Lung (tissue), 13 donors: ENCODE results near the gene TRMT2A. TPM values are rescaled to one million over a fixed set of nuclear protein-coding genes. Genes with fewer than 3 reads are reported as not detected.

Source experiments
- ATAC-seq: fragments of 200-7000 bp; cut with Tn5 transposase; one replicate; pipeline ENCODE4 v1.9.1; 2020; ENCODE audit warnings: moderate number of reproducible peaks; ENCODE audit not compliant: insufficient read depth, low FRiP score
- DNase-seq, 3 donors: peaks; one replicate each; pipeline ENCODE4 v3.0.0-alpha.2; 2013 to 2017
- H3K27ac ChIP-seq, 2 donors: one replicate each; pipeline ENCODE4 v1.5.1; 2013; ENCODE audit warnings: mild to moderate bottlenecking in 2 of 2, moderate library complexity in 2 of 2, control low read depth in 1 of 2, inconsistent platforms in 1 of 2, low read depth in 1 of 2, low read length in 1 of 2
- H3K27me3 ChIP-seq, 3 donors: one replicate each; pipeline ENCODE4 v1.5.1; 2013; ENCODE audit warnings: low read length in 2 of 3; ENCODE audit not compliant: control insufficient read depth in 3 of 3, insufficient read depth in 3 of 3
- H3K36me3 ChIP-seq, 4 donors: one replicate each; pipeline ENCODE4 v1.5.1; 2013; ENCODE audit warnings: low read length in 4 of 4, mild to moderate bottlenecking in 1 of 4, moderate library complexity in 1 of 4; ENCODE audit not compliant: control insufficient read depth in 4 of 4, insufficient read depth in 4 of 4
- H3K4me1 ChIP-seq, 5 donors: one replicate each; pipeline ENCODE4 v1.5.1; 2013; ENCODE audit warnings: low read length in 5 of 5, mild to moderate bottlenecking in 2 of 5, moderate library complexity in 1 of 5; ENCODE audit not compliant: control insufficient read depth in 5 of 5, insufficient read depth in 5 of 5
- H3K4me3 ChIP-seq: one replicate; pipeline ENCODE4 v1.5.1; 2013; ENCODE audit warnings: mild to moderate bottlenecking, control low read depth, moderate library complexity
- H3K9ac ChIP-seq, 2 donors: one replicate each; pipeline ENCODE4 v1.5.1; 2013; ENCODE audit warnings: low read length in 2 of 2, control low read depth in 1 of 2; ENCODE audit not compliant: insufficient read depth in 1 of 2
- H3K9me3 ChIP-seq, 4 donors: one replicate each; pipeline ENCODE4 v1.5.1; 2013; ENCODE audit warnings: low read length in 3 of 4, mild to moderate bottlenecking in 1 of 4, moderate library complexity in 1 of 4; ENCODE audit not compliant: control insufficient read depth in 4 of 4, insufficient read depth in 3 of 4
- WGBS, 2 donors: extraction: QIAGEN DNeasy Blood & Tissue Kit; methylation state at CpG; one replicate each; pipeline ENCODE4 v1.1.7; 2013; 5-methylcytosine and 5-hydroxymethylcytosine counted together
- polyA plus RNA-seq, 2 donors: library from polyadenylated mRNA; stranded (reverse); fragments of 200-250 nt; gene quantifications; one replicate each; pipeline ENCODE4 v1.2.1, GENCODE V29; 2013
- small RNA-seq: library from RNA; depleted of rRNA; stranded (forward); fragments of <200 nt; gene quantifications from one replicate; pipeline ENCODE3, GENCODE V24; 2014; ENCODE audit warnings: low replicate concordance
- total RNA-seq, 2 donors: library from RNA; depleted of rRNA in 1 of 2; stranded (reverse); fragments of >200 nt in 1 of 2; gene quantifications; one replicate each; pipeline ENCODE4 v1.2.1, GENCODE V29; 2014 to 2021
- TF ChIP-seq, protein P1 (sequence below): IDR thresholded peaks from 2 replicates; pipeline ENCODE4 v1.5.1; 2012; ENCODE audit warnings: mild to moderate bottlenecking; ENCODE audit errors: control extremely low read depth, extremely low read depth
- donor health status: control.
- donor health status: control.
- donor health status: Bipolar disorder and iron deficiency.
- donor health status: healthy.
- donor health status: DM: yes; HTN: yes; CAD: no.

Gene TRMT2A
- total and polyA plus RNA-seq, 4 donors = 37.5 to 71.1 (median 55.4) TPM

DNA sequence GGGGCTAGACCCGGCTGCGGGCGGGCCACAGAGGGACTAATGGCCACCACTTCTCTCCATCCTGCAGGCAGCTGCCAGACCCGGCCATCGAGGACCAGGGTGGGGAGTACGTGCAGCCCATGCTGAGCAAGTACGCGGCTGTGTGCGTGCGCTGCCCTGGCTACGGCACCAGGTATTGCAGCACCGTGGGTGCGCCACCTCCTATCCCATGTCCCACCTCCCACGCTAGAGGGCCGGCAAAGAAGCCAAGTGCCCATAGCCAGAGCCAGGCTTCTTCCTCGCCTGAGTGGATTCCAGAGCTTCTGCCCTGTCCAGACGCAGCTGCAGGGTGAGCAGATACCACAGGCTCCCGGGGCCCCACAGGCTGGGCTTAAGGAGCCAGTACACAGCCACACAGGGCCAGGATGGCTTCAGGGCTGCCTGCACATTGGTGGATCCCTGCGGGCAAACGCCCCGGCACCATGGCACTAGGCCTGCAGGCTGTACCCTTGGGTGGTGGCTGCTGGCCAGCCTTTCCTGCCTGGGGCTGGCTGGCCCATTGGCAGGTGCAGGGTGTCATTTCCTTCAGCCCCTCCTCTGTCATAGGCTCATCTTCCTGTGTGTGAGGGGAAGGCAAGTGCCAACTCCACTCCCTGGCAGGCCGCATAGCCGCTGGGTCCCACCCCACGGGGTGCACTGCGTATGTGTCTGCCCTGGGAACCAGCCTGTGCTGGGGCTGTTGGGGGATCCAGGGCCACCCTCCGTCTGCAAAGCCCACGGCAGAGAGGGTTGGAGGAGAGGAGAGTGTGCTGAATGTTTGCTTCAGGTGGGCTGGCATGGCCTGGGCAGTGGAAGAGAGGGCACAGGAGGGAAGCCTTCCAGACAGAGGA lies 53.5 kb downstream of the TRMT2A start:
- WGBS, 2 donors = 91 to 94% methylated on average over 26 to 27 of the region's 27 CpGs
- Histone ChIP-seq H3K27ac (no peak overlapping the region), H3K4me3 (no peak overlapping the region), H3K4me1 (peaks cover 0 to 3% (median 0%) of the 10 kb centered on the region in 5 donors), H3K9me3 (no peaks in the 10 kb centered on the region), H3K27me3 (no peaks in the 10 kb centered on the region), H3K36me3 (peaks cover 0 to 35% (median 0%) of the 10 kb centered on the region in 4 donors), H3K9ac (no peak overlapping the region)
- ATAC-seq (no peak), DNase-seq (no peak)
- TF ChIP-seq, protein P1, sequence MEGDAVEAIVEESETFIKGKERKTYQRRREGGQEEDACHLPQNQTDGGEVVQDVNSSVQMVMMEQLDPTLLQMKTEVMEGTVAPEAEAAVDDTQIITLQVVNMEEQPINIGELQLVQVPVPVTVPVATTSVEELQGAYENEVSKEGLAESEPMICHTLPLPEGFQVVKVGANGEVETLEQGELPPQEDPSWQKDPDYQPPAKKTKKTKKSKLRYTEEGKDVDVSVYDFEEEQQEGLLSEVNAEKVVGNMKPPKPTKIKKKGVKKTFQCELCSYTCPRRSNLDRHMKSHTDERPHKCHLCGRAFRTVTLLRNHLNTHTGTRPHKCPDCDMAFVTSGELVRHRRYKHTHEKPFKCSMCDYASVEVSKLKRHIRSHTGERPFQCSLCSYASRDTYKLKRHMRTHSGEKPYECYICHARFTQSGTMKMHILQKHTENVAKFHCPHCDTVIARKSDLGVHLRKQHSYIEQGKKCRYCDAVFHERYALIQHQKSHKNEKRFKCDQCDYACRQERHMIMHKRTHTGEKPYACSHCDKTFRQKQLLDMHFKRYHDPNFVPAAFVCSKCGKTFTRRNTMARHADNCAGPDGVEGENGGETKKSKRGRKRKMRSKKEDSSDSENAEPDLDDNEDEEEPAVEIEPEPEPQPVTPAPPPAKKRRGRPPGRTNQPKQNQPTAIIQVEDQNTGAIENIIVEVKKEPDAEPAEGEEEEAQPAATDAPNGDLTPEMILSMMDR = no peak

DNA sequence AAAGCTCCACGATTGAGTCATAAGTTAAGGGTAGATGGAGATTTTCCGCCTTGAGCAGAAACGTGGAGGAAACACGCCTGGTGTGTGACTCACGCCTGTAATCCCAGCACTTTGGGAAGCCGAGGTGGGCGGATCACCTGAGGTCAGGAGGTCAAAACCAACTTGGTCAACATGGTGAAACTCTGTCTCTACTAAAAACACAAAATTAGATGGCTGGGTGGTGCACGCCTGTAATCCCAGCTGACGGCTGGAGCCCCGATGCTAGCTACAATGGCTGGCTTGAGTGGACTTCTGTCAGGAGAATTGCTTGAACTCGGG lies 54.3 kb downstream of the TRMT2A start:
- DNase-seq (no peak), ATAC-seq (no peak)
- Histone ChIP-seq H3K9ac (no peak overlapping the region), H3K27ac (no peak overlapping the region), H3K4me3 (no peak overlapping the region), H3K36me3 (peaks cover 0 to 35% (median 0%) of the 10 kb centered on the region in 4 donors), H3K27me3 (no peaks in the 10 kb centered on the region), H3K4me1 (peaks cover 0 to 3% (median 0%) of the 10 kb centered on the region in 5 donors), H3K9me3 (no peaks in the 10 kb centered on the region)
- 93% methylated on average over 11 of the region's 11 CpGs for WGBS, 2 donors
- TF ChIP-seq, protein P1 = no peak

DNA sequence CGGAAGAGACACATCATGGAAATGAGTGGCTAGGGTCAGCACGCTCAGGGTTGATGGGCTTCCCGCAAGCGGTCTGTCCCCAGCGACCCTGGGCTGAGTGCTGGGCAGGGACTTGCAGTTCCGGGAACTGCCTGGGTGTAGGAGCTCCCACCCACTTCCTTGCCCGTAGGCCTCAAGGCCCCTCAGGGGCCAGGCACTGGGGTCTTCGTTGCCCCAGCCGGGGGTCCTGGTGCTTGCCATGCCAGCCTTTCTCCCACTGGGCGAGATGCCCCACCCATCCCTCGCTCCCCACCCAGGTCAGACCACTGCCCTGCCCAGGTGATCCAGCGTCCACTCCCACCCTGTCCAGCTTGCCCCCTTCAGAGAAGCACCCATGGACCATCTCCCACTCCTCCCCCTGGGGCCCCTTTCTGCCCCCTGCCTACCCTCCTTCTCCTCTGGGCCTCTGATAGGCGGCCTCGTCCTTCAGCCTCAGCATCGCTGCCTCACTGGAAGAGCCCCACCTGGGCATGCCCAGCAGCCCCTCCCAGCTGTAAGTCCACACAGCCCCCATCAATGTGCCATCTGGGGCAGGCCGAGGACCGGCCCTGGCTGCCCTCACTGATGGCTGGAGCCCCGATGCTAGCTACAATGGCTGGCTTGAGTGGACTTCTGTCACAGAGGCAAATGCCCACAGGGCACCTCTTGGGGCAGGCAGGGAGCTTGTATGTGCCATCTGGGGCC lies 54.8 kb downstream of the TRMT2A start:
- peaks cover 0 to 40% (median 0%) of the 10 kb centered on the region in 4 donors for H3K36me3 ChIP-seq
- H3K4me1 ChIP-seq = peaks cover 0 to 3% (median 0%) of the 10 kb centered on the region in 5 donors
- H3K27me3 ChIP-seq = no peaks in the 10 kb centered on the region
- DNase-seq (no peak), ATAC-seq (no peak)
- H3K4me3 ChIP-seq = no peak overlapping the region
- TF ChIP-seq, protein P1 = no peak
- H3K9ac ChIP-seq = no peak overlapping the region
- no peaks in the 10 kb centered on the region for H3K9me3 ChIP-seq
- 96 to 97% methylated on average over 18 of the region's 18 CpGs for WGBS, 2 donors
- H3K27ac ChIP-seq = no peak overlapping the region

Small RNA genes within 50 kb of the gene (small RNA-seq; reads per million reads assigned to genes)
- gene MIR6816 (0.08 reads per million), gene RF00017 (not detected), gene RF00599 (not detected)

Other genes with a start within 250 kb of the TRMT2A start
- gene COMT, start 175.5 kb downstream of the TRMT2A start, total RNA-seq = 100 to 1,000 TPM; 147 to 218 TPM
- 100 to 1,000 TPM; 198 to 272 TPM for gene COMT, start 175.5 kb downstream of the TRMT2A start, polyA plus RNA-seq
- 10 to 100 TPM; 20.3 to 41.1 TPM for gene TXNRD2, start 175.4 kb downstream of the TRMT2A start, total RNA-seq
- gene TXNRD2, start 175.4 kb downstream of the TRMT2A start, polyA plus RNA-seq = 10 to 100 TPM; 23.3 to 59.2 TPM
- gene ARVCF, start 100.4 kb downstream of the TRMT2A start, total RNA-seq = 10 to 100 TPM; 20.5 to 23.4 TPM
- gene ARVCF, start 100.4 kb downstream of the TRMT2A start, polyA plus RNA-seq = 10 to 100 TPM in 1 of 2 donors, 1 to 10 TPM in 1; 10.0 to 12.7 TPM
- 10 to 100 TPM; 20.7 to 48.8 TPM for gene TANGO2, start 96.1 kb downstream of the TRMT2A start, total RNA-seq
- gene TANGO2, start 96.1 kb downstream of the TRMT2A start, polyA plus RNA-seq = 10 to 100 TPM; 28.2 to 40.0 TPM
- gene DGCR8, start 37.0 kb downstream of the TRMT2A start, total RNA-seq = 10 to 100 TPM; 34.7 to 38.4 TPM
- gene DGCR8, start 37.0 kb downstream of the TRMT2A start, polyA plus RNA-seq = 10 to 100 TPM; 13.2 to 17.6 TPM
- 10 to 100 TPM; 81.5 to 84.8 TPM for gene RANBP1, start 1.1 kb downstream of the TRMT2A start, total RNA-seq
- gene RANBP1, start 1.1 kb downstream of the TRMT2A start, polyA plus RNA-seq = 100 to 1,000 TPM in 1 of 2 donors, 10 to 100 TPM in 1; 72.9 to 119 TPM
- 10 to 100 TPM; 29.1 to 75.1 TPM for gene ZDHHC8, start 14.6 kb upstream of the TRMT2A start, total RNA-seq
- 10 to 100 TPM; 28.4 to 41.9 TPM for gene ZDHHC8, start 14.6 kb upstream of the TRMT2A start, polyA plus RNA-seq
- gene CCDC188, start 33.8 kb upstream of the TRMT2A start, total RNA-seq = 1 to 10 TPM; 1.6 to 4.0 TPM
- gene CCDC188, start 33.8 kb upstream of the TRMT2A start, polyA plus RNA-seq = 1 to 10 TPM in 1 of 2 donors, under 1 TPM in 1; 0.63 to 1.1 TPM
- 1 to 10 TPM; 2.6 to 7.8 TPM for gene RTN4R, start 151.1 kb upstream of the TRMT2A start, total RNA-seq
- gene RTN4R, start 151.1 kb upstream of the TRMT2A start, polyA plus RNA-seq = 1 to 10 TPM; 3.0 to 5.6 TPM
- 10 to 100 TPM; 38.7 to 42.8 TPM for gene DGCR6L, start 202.8 kb upstream of the TRMT2A start, total RNA-seq
- 10 to 100 TPM; 42.3 to 86.0 TPM for gene DGCR6L, start 202.8 kb upstream of the TRMT2A start, polyA plus RNA-seq